Measurements from ENCODE around the gene PRR11.

PRR11 gene

GRCh38 chr17:59139939-59140338 lies 15.6 kb upstream of the PRR11 start:
- Mint-ChIP-seq H3K27ac (no peak overlapping the region), H3K9me3 (no peaks in the 10 kb centered on the region), H3K4me3 (no peak overlapping the region)

GRCh38 chr17:59141860-59142259 lies 13.7 kb upstream of the PRR11 start:
- Mint-ChIP-seq H3K4me3 (no peak overlapping the region), H3K9me3 (no peaks in the 10 kb centered on the region), H3K27ac (no peak overlapping the region), H3K4me1 (ENCODE audit: low read depth) (peaks cover 4% of the 10 kb centered on the region), H3K36me3 (ENCODE audit: low read depth) (peaks cover 21% of the 10 kb centered on the region), H3K27me3 (no peaks in the 10 kb centered on the region)

More at GRCh38 chr17:59139939-59140338, 15.6 kb upstream of the PRR11 start:
- H3K27me3 Mint-ChIP-seq: no peaks in the 10 kb centered on the region
- no peaks in the 10 kb centered on the region for H3K4me1 Mint-ChIP-seq (ENCODE audit: low read depth)
- peaks cover 14% of the 10 kb centered on the region for H3K36me3 Mint-ChIP-seq (ENCODE audit: low read depth)

GRCh38 chr17:59145571-59146096 lies 9.9 kb upstream of the PRR11 start:
- no peak overlapping the region for H3K4me3 Mint-ChIP-seq
- H3K36me3 Mint-ChIP-seq (ENCODE audit: low read depth): peaks cover 17% of the 10 kb centered on the region
- H3K27ac Mint-ChIP-seq: no peak overlapping the region
- no peaks in the 10 kb centered on the region for H3K9me3 Mint-ChIP-seq
- H3K4me1 Mint-ChIP-seq (ENCODE audit: low read depth): peaks cover 16% of the 10 kb centered on the region
- no peaks in the 10 kb centered on the region for H3K27me3 Mint-ChIP-seq

GRCh38 chr17:59149051-59149450 lies 6.5 kb upstream of the PRR11 start:
- peaks cover 30% of the 10 kb centered on the region for H3K36me3 Mint-ChIP-seq (ENCODE audit: low read depth)
- no peak overlapping the region for H3K4me3 Mint-ChIP-seq
- H3K27ac Mint-ChIP-seq: no peak overlapping the region
- no peaks in the 10 kb centered on the region for H3K27me3 Mint-ChIP-seq
- H3K9me3 Mint-ChIP-seq: no peaks in the 10 kb centered on the region
- peaks cover 39% of the 10 kb centered on the region for H3K4me1 Mint-ChIP-seq (ENCODE audit: low read depth)

- Mint-ChIP-seq H3K4me3 (no peak overlapping the region), H3K9me3 (no peaks in the 10 kb centered on the region), H3K36me3 (ENCODE audit: low read depth) (peaks cover 24% of the 10 kb centered on the region), H3K4me1 (ENCODE audit: low read depth) (peaks cover 43% of the 10 kb centered on the region), H3K27me3 (no peaks in the 10 kb centered on the region), H3K27ac (no peak overlapping the region)
These were observed 5.6 kb upstream of the PRR11 start for GRCh38 chr17:59149841-59150511.

- Mint-ChIP-seq H3K9me3 (no peaks in the 10 kb centered on the region), H3K4me1 (ENCODE audit: low read depth) (peaks cover 39% of the 10 kb centered on the region), H3K4me3 (no peak overlapping the region)
These were observed 4.5 kb upstream of the PRR11 start for GRCh38 chr17:59151006-59151405.

GRCh38 chr17:59151591-59151990 lies 4.0 kb upstream of the PRR11 start:
- H3K27me3 Mint-ChIP-seq: no peaks in the 10 kb centered on the region
- no peaks in the 10 kb centered on the region for H3K9me3 Mint-ChIP-seq
- no peak overlapping the region for H3K4me3 Mint-ChIP-seq
- peaks cover 17% of the 10 kb centered on the region for H3K36me3 Mint-ChIP-seq (ENCODE audit: low read depth)
- no peak overlapping the region for H3K27ac Mint-ChIP-seq
- peaks cover 39% of the 10 kb centered on the region for H3K4me1 Mint-ChIP-seq (ENCODE audit: low read depth)

More at GRCh38 chr17:59151006-59151405, 4.5 kb upstream of the PRR11 start:
- peaks cover 17% of the 10 kb centered on the region for H3K36me3 Mint-ChIP-seq (ENCODE audit: low read depth)
- H3K27me3 Mint-ChIP-seq: no peaks in the 10 kb centered on the region
- H3K27ac Mint-ChIP-seq: no peak overlapping the region

- peaks cover 17% of the 10 kb centered on the region for H3K36me3 Mint-ChIP-seq (ENCODE audit: low read depth)
- no peak overlapping the region for H3K4me3 Mint-ChIP-seq
- H3K27ac Mint-ChIP-seq: no peak overlapping the region
- no peaks in the 10 kb centered on the region for H3K27me3 Mint-ChIP-seq
- H3K9me3 Mint-ChIP-seq: no peaks in the 10 kb centered on the region
- peaks cover 42% of the 10 kb centered on the region for H3K4me1 Mint-ChIP-seq (ENCODE audit: low read depth)
These were observed 2.6 kb upstream of the PRR11 start for GRCh38 chr17:59152925-59153324.

- H3K9me3 Mint-ChIP-seq: no peaks in the 10 kb centered on the region
- H3K27me3 Mint-ChIP-seq: no peaks in the 10 kb centered on the region
- H3K36me3 Mint-ChIP-seq (ENCODE audit: low read depth): peaks cover 17% of the 10 kb centered on the region
- no peak overlapping the region for H3K27ac Mint-ChIP-seq
- peaks cover 41% of the 10 kb centered on the region for H3K4me1 Mint-ChIP-seq (ENCODE audit: low read depth)
- no peak overlapping the region for H3K4me3 Mint-ChIP-seq
These were observed 1.2 kb upstream of the PRR11 start for GRCh38 chr17:59154292-59154720.

GRCh38 chr17:59154721-59155438 lies 666 bp upstream of the PRR11 start, which contains the start of gene SKA2:
TSS of gene SKA2 (minus strand) at chr17:59155186. CDS start at chr17:59155163, 23 bp downstream.
- Mint-ChIP-seq H3K36me3 (ENCODE audit: low read depth) (peaks cover 17% of the 10 kb centered on the region), H3K9me3 (no peaks in the 10 kb centered on the region), H3K4me3 (no peak within 1 kb of the TSS), H3K27me3 (no peaks in the 10 kb centered on the region), H3K27ac (no peak within 1 kb of the TSS), H3K4me1 (ENCODE audit: low read depth) (peaks cover 37% of the 10 kb centered on the region)

- H3K4me1 Mint-ChIP-seq (ENCODE audit: low read depth): peaks cover 6% of the 10 kb centered on the region
- no peaks in the 10 kb centered on the region for H3K27me3 Mint-ChIP-seq
- no peak overlapping the region for H3K4me3 Mint-ChIP-seq
- no peak overlapping the region for H3K27ac Mint-ChIP-seq
- H3K36me3 Mint-ChIP-seq (ENCODE audit: low read depth): no peaks in the 10 kb centered on the region
- no peaks in the 10 kb centered on the region for H3K9me3 Mint-ChIP-seq
These were observed 4.8 kb downstream of the PRR11 start for GRCh38 chr17:59160157-59161025.

GRCh38 chr17:59161477-59161876 lies 5.9 kb downstream of the PRR11 start:
- H3K4me1 Mint-ChIP-seq (ENCODE audit: low read depth): peaks cover 10% of the 10 kb centered on the region

GRCh38 chr17:59165933-59166342 lies 10.4 kb downstream of the PRR11 start:
- no peak overlapping the region for H3K4me3 Mint-ChIP-seq

More at GRCh38 chr17:59161477-59161876, 5.9 kb downstream of the PRR11 start:
- Mint-ChIP-seq H3K27ac (no peak overlapping the region), H3K9me3 (no peaks in the 10 kb centered on the region), H3K27me3 (no peaks in the 10 kb centered on the region), H3K4me3 (no peak overlapping the region), H3K36me3 (ENCODE audit: low read depth) (no peaks in the 10 kb centered on the region)

GRCh38 chr17:59167571-59168001 lies 12.0 kb downstream of the PRR11 start:
- Mint-ChIP-seq H3K4me3 (no peak overlapping the region), H3K27ac (no peak overlapping the region), H3K36me3 (ENCODE audit: low read depth) (peaks cover 18% of the 10 kb centered on the region), H3K27me3 (no peaks in the 10 kb centered on the region), H3K4me1 (ENCODE audit: low read depth) (peaks cover 10% of the 10 kb centered on the region), H3K9me3 (no peaks in the 10 kb centered on the region)

More at GRCh38 chr17:59165933-59166342, 10.4 kb downstream of the PRR11 start:
- Mint-ChIP-seq H3K27ac (no peak overlapping the region), H3K27me3 (no peaks in the 10 kb centered on the region), H3K9me3 (no peaks in the 10 kb centered on the region), H3K36me3 (ENCODE audit: low read depth) (peaks cover 11% of the 10 kb centered on the region), H3K4me1 (ENCODE audit: low read depth) (peaks cover 10% of the 10 kb centered on the region)
